ENCODE data around the gene APLF. TPM values are rescaled to one million over a fixed set of nuclear protein-coding genes. Genes with fewer than 3 reads are reported as not detected.

Gene APLF
- total and polyA plus RNA-seq, 2 donors (not counting 3 experiments of a cell fraction or from before 2014, with no cell fraction given), result 0.75 to 2.3 TPM

Other genes starting within 250 kb of the APLF start
- 61.9 and 62.2 TPM in 2 replicates for gene PPP3R1, start 215.1 kb upstream of the APLF start, total RNA-seq
- gene PPP3R1, start 215.1 kb upstream of the APLF start, polyA plus RNA-seq, result 5.1 and 8.4 TPM in 2 replicates
- gene CNRIP1, start 147.6 kb upstream of the APLF start, total RNA-seq, result 73.8 and 74.6 TPM in 2 replicates
- 88.6 and 98.9 TPM in 2 replicates for gene CNRIP1, start 147.6 kb upstream of the APLF start, polyA plus RNA-seq
- gene PLEK, start 102.3 kb upstream of the APLF start, total RNA-seq, result 0.11 and 0.18 TPM in 2 replicates
- gene PLEK, start 102.3 kb upstream of the APLF start, polyA plus RNA-seq, result 0.03 TPM in 1 of 2 replicates, not detected in the other
- 0.73 and 0.83 TPM in 2 replicates for gene FBXO48, start 291 bp upstream of the APLF start, total RNA-seq
- 0.46 and 0.48 TPM in 2 replicates for gene FBXO48, start 291 bp upstream of the APLF start, polyA plus RNA-seq
- gene PROKR1, start 176.0 kb downstream of the APLF start, total RNA-seq, result not detected in 2 replicates
- not detected in 2 replicates for gene PROKR1, start 176.0 kb downstream of the APLF start, polyA plus RNA-seq